Smooth muscle cell (in vitro differentiated cells): ENCODE results near the gene SMARCA4. TPM values are rescaled to one million over a fixed set of nuclear protein-coding genes. Genes with fewer than 3 reads are reported as not detected.

Experiments
- DNase-seq: peaks from one replicate; lab custom pipeline; 2025; ENCODE audit not compliant: unreplicated experiment; lab: John Stamatoyannopoulos, UW
- H2AFZ ChIP-seq: fragments of 200-600 bp; sonication (generic); 2 replicates; pipeline ENCODE4 v1.6.0; 2016; ENCODE audit warnings: antibody characterized with exemption, low read depth, mild to moderate bottlenecking
- H3F3A ChIP-seq: fragments of 200-600 bp; sonication (generic); 2 replicates; pipeline ENCODE4 v1.6.0; 2017; ENCODE audit warnings: antibody characterized with exemption, low read depth
- H3K27ac ChIP-seq: fragments of 200-600 bp; sonication (generic); 2 replicates; pipeline ENCODE4 v1.5.1; 2016; ENCODE audit warnings: low read depth, mild to moderate bottlenecking
- H3K27me3 ChIP-seq: fragments of 200-600 bp; sonication (generic); 2 replicates; pipeline ENCODE4 v1.6.1; 2016; ENCODE audit warnings: low read depth, mild to moderate bottlenecking
- H3K36me3 ChIP-seq: fragments of 200-600 bp; sonication (generic); 2 replicates; pipeline ENCODE4 v1.5.1; 2016; ENCODE audit warnings: low read depth
- H3K4me1 ChIP-seq: fragments of 200-600 bp; sonication (generic); 2 replicates; pipeline ENCODE4 v1.5.1; 2016; ENCODE audit warnings: low read depth
- H3K4me2 ChIP-seq: fragments of 200-600 bp; sonication (generic); 2 replicates; pipeline ENCODE4 v1.6.0; 2016; ENCODE audit warnings: mild to moderate bottlenecking
- H3K4me3 ChIP-seq: fragments of 200-600 bp; sonication (generic); 2 replicates; pipeline ENCODE4 v1.5.1; 2016; ENCODE audit warnings: mild to moderate bottlenecking
- H3K79me2 ChIP-seq: fragments of 200-600 bp; sonication (generic); 2 replicates; pipeline ENCODE4 v1.6.0; 2016; ENCODE audit warnings: low read depth, mild to moderate bottlenecking
- H3K9ac ChIP-seq: fragments of 200-600 bp; sonication (generic); 2 replicates; pipeline ENCODE4 v1.6.0; 2016; ENCODE audit warnings: low read depth
- H3K9me3 ChIP-seq: fragments of 200-600 bp; sonication (generic); replicated peaks from 2 replicates; pipeline ENCODE4 v1.5.1; 2016; ENCODE audit warnings: low read depth
- H4K20me1 ChIP-seq: fragments of 200-600 bp; sonication (generic); 2 replicates; pipeline ENCODE4 v1.6.0; 2016; ENCODE audit warnings: low read depth
- WGBS: methylation state at CpG from one replicate; pipeline ENCODE4 v1.1.7; 2016; ENCODE audit warnings: low lambda C conversion rate; 5-methylcytosine and 5-hydroxymethylcytosine counted together
- polyA plus RNA-seq: library from polyadenylated mRNA; unstranded; fragments of >200 nt; fragmentation: Nextera tagmentation; extraction: Ambion mirVana; gene quantifications from 2 replicates; pipeline ENCODE4 v1.2.1, GENCODE V29; 2016
- total RNA-seq: library from RNA; depleted of rRNA; stranded (reverse); fragments of >200 nt; gene quantifications from 2 replicates; pipeline ENCODE4 v1.2.3, GENCODE V29; 2014
- TF ChIP-seq, protein P1 (sequence below): fragments of 200-600 bp; sonication (generic); IDR thresholded peaks from 2 replicates; pipeline ENCODE4 v1.5.1; 2017; ENCODE audit warnings: borderline replicate concordance, mild to moderate bottlenecking, antibody characterized with exemption; ENCODE audit not compliant: insufficient read depth, poor library complexity, severe bottlenecking

The SMARCA4 gene
- total and polyA plus RNA-seq, 2 experiments from 2014 or later: 59.6 to 100 TPM

GRCh38 chr19:10995926-10996600 lies 35.2 kb downstream of the SMARCA4 start:
- Histone ChIP-seq H3K36me3 (peaks cover 12% of the 10 kb centered on the region), H4K20me1 (peaks cover 25% of the 10 kb centered on the region), H3K27ac (no peak overlapping the region), H3K4me3 (no peak overlapping the region), H3K27me3 (no peaks in the 10 kb centered on the region), H3F3A (no peaks in the 10 kb centered on the region), H3K9me3 (no peaks in the 10 kb centered on the region), H3K4me1 (no peaks in the 10 kb centered on the region), H3K4me2 (no peak overlapping the region), H3K79me2 (peaks cover 5% of the 10 kb centered on the region), H2AFZ (no peak overlapping the region), H3K9ac (no peak overlapping the region)
- DNase-seq: no peak
- 97% methylated on average over 29 of the region's 29 CpGs for WGBS
- TF ChIP-seq, protein P1, sequence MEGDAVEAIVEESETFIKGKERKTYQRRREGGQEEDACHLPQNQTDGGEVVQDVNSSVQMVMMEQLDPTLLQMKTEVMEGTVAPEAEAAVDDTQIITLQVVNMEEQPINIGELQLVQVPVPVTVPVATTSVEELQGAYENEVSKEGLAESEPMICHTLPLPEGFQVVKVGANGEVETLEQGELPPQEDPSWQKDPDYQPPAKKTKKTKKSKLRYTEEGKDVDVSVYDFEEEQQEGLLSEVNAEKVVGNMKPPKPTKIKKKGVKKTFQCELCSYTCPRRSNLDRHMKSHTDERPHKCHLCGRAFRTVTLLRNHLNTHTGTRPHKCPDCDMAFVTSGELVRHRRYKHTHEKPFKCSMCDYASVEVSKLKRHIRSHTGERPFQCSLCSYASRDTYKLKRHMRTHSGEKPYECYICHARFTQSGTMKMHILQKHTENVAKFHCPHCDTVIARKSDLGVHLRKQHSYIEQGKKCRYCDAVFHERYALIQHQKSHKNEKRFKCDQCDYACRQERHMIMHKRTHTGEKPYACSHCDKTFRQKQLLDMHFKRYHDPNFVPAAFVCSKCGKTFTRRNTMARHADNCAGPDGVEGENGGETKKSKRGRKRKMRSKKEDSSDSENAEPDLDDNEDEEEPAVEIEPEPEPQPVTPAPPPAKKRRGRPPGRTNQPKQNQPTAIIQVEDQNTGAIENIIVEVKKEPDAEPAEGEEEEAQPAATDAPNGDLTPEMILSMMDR: no peak

GRCh38 chr19:10998045-10998533 lies 37.3 kb downstream of the SMARCA4 start:
- Histone ChIP-seq H4K20me1 (peaks cover 15% of the 10 kb centered on the region), H3K9ac (no peak overlapping the region), H3K79me2 (peaks cover 5% of the 10 kb centered on the region), H3K4me3 (no peak overlapping the region), H2AFZ (no peak overlapping the region), H3F3A (no peaks in the 10 kb centered on the region), H3K27ac (no peak overlapping the region), H3K4me2 (no peak overlapping the region), H3K4me1 (no peaks in the 10 kb centered on the region), H3K27me3 (no peaks in the 10 kb centered on the region), H3K36me3 (peaks cover 14% of the 10 kb centered on the region), H3K9me3 (no peaks in the 10 kb centered on the region)
- TF ChIP-seq, protein P1: no peak
- no peak for DNase-seq
- WGBS: 93% methylated on average over 6 of the region's 6 CpGs

GRCh38 chr19:10998666-10999065 lies 37.8 kb downstream of the SMARCA4 start:
- Histone ChIP-seq H3K9me3 (no peaks in the 10 kb centered on the region), H3K9ac (no peak overlapping the region), H3K36me3 (peaks cover 17% of the 10 kb centered on the region), H2AFZ (no peak overlapping the region), H3K4me2 (no peak overlapping the region), H3K27ac (no peak overlapping the region), H3K27me3 (no peaks in the 10 kb centered on the region), H4K20me1 (peaks cover 9% of the 10 kb centered on the region), H3K4me1 (no peaks in the 10 kb centered on the region), H3F3A (no peaks in the 10 kb centered on the region), H3K4me3 (no peak overlapping the region), H3K79me2 (peaks cover 4% of the 10 kb centered on the region)
- WGBS: 96% methylated on average over 7 of the region's 7 CpGs
- no peak for DNase-seq
- TF ChIP-seq, protein P1: no peak

GRCh38 chr19:11005521-11005920 lies 44.7 kb downstream of the SMARCA4 start:
- no peak overlapping the region for H3K4me2 ChIP-seq
- no peaks in the 10 kb centered on the region for H3K9me3 ChIP-seq
- H3K9ac ChIP-seq: no peak overlapping the region
- no peak overlapping the region for H3K4me3 ChIP-seq
- no peak overlapping the region for H3K27ac ChIP-seq
- H3K79me2 ChIP-seq: peaks cover 4% of the 10 kb centered on the region
- H3F3A ChIP-seq: no peaks in the 10 kb centered on the region
- DNase-seq: no peak
- 98% methylated on average over 5 of the region's 5 CpGs for WGBS
- H2AFZ ChIP-seq: no peak overlapping the region
- TF ChIP-seq, protein P1: no peak
- no peaks in the 10 kb centered on the region for H3K4me1 ChIP-seq
- H4K20me1 ChIP-seq: peaks cover 12% of the 10 kb centered on the region
- peaks cover 13% of the 10 kb centered on the region for H3K36me3 ChIP-seq
- no peaks in the 10 kb centered on the region for H3K27me3 ChIP-seq
